Ovary (tissue), 9 donors: ENCODE measurements around the gene PSMB8. TPM values are rescaled to one million over a fixed set of nuclear protein-coding genes. Genes with fewer than 3 reads are reported as not detected.

Source experiments
- DNase-seq, 5 donors: peaks; one replicate each; pipeline ENCODE4 v3.0.0-alpha.2; 2019 to 2020
- H3K27ac ChIP-seq, 2 donors: fragments of 200-600 bp; one replicate each; pipeline versions ENCODE4 v1.5.1 to v1.8.0; 2019 to 2022
- H3K27me3 ChIP-seq: fragments of 200-600 bp; one replicate; pipeline ENCODE4 v1.8.0; 2022
- H3K36me3 ChIP-seq: fragments of 200-600 bp; sonication (generic); one replicate; pipeline ENCODE4 v1.5.1; 2019
- H3K4me1 ChIP-seq: one replicate; pipeline ENCODE4 v1.8.1; 2013; ENCODE audit warnings: mild to moderate bottlenecking, moderate library complexity; ENCODE audit not compliant: insufficient read depth
- H3K4me3 ChIP-seq: fragments of 200-600 bp; sonication (generic); one replicate; pipeline ENCODE4 v1.5.1; 2017
- H3K9me3 ChIP-seq, 2 donors: fragments of 200-600 bp in 1 of 2; sonication (generic) in 1 of 2; one replicate each; pipeline versions ENCODE4 v1.5.1 to v1.8.1; 2013 to 2019; ENCODE audit warnings: mild to moderate bottlenecking in 1 of 2, moderate library complexity in 1 of 2
- CTCF ChIP-seq, 3 donors: fragments of 450-650 bp in 2 of 3; fragments of 200-600 bp in 1 of 3; IDR thresholded peaks; one replicate each; pipeline versions ENCODE4 v1.5.1 to v1.8.0; 2016 to 2022; ENCODE audit warnings: antibody characterized with exemption in 3 of 3, mild to moderate bottlenecking in 1 of 3
- EP300 ChIP-seq: sonication (generic); formaldehyde crosslinking; IDR thresholded peaks from one replicate; pipeline ENCODE4 v1.6.1; 2017; ENCODE audit warnings: antibody characterized with exemption
- POLR2A ChIP-seq: fragments of 450-650 bp; IDR thresholded peaks from one replicate; pipeline ENCODE4 v1.6.1; 2017; ENCODE audit warnings: antibody characterized with exemption, mild to moderate bottlenecking, moderate library complexity
- WGBS, 3 donors: extraction: QIAGEN DNeasy Blood & Tissue Kit in 1 of 3; methylation state at CpG; one replicate each; pipeline versions ENCODE4 v1.1.5 to v1.1.7; 2013 to 2017; 5-methylcytosine and 5-hydroxymethylcytosine counted together
- intact Hi-C, 4 donors: fragments of 100-400 bp; cut with DNase I; formaldehyde crosslinking; loops; one replicate each; pipeline versions ENCODE4 v1.11.0 to v1.15.1; 2022 to 2023
- polyA plus RNA-seq, 2 donors: library from polyadenylated mRNA; stranded (reverse); fragments of 200-250 nt in 1 of 2; fragments of 350-450 nt in 1 of 2; fragmentation: Illumina TruSeq in 1 of 2; extraction: RNeasy Lipid Tissue Mini Kit (QIAGEN cat#74804) in 1 of 2; gene quantifications; one replicate each; pipeline ENCODE4 v1.2.3, GENCODE V29; 2013 to 2014
- total RNA-seq, 7 donors: library from RNA; depleted of rRNA in 2 of 7; stranded (reverse); fragments of >200 nt in 2 of 7; fragmentation: NEBNext Ultra II Directional in 3 of 7; extraction: Animal tissue kit (Norgen Biotek cat#: 25700) in 3 of 7; gene quantifications; one replicate each; pipeline versions ENCODE4 v1.1.0 to v1.2.4, GENCODE V29; 2016 to 2023
- donor health status: DM: no; HTN: no; CAD: no; lungs with moderate emphysema.
- donor health status: DM: no; HTN: no; CAD: no.
- donor health status: Bipolar disorder and iron deficiency.
- donor health status: DM: yes; HTN: yes; CAD: no.
- donor health status: DM: no; HTN: no; CAD: no.
- donor health status: DM: yes; HTN: yes; CAD: no.

Gene PSMB8
- total and polyA plus RNA-seq, 9 donors = 28.9 to 103 (median 38.0) TPM

- intact Hi-C loops = no loop called here
- TF ChIP-seq CTCF (IDR thresholded peaks at IDR 0.05) (no peak), POLR2A (no peak), EP300 (no peak)
- WGBS, 3 donors = 87 to 90% (median 90%) methylated on average over 5 of the region's 5 CpGs
These were observed 13.8 kb downstream of the PSMB8 start for GRCh38 chr6:32830017-32830416.

GRCh38 chr6:32829495-32829894 lies 14.4 kb downstream of the PSMB8 start:
- Histone ChIP-seq H3K27me3 (no peaks in the 10 kb centered on the region), H3K9me3 (no peaks in the 10 kb centered on the region), H3K4me1 (no peaks in the 10 kb centered on the region), H3K4me3 (no peak overlapping the region), H3K27ac (no peak overlapping the region), H3K36me3 (no peaks in the 10 kb centered on the region)
- intact Hi-C loops = loop anchor here in 1 of 4 donors (5.0 kb wide), 1 partner anchor 263 kb away; no protein-coding TSS in a partner anchor
- TF ChIP-seq CTCF (IDR thresholded peaks at IDR 0.05) (no peak), POLR2A (no peak), EP300 (no peak)
- DNase-seq = no peak
- 70 to 77% (median 72%) methylated on average over 7 of the region's 7 CpGs for WGBS, 3 donors

More at GRCh38 chr6:32830017-32830416, 13.8 kb downstream of the PSMB8 start:
- H3K27ac ChIP-seq = no peak overlapping the region
- H3K27me3 ChIP-seq = no peaks in the 10 kb centered on the region
- no peak for DNase-seq
- no peak overlapping the region for H3K4me3 ChIP-seq
- no peaks in the 10 kb centered on the region for H3K9me3 ChIP-seq
- no peaks in the 10 kb centered on the region for H3K4me1 ChIP-seq
- no peaks in the 10 kb centered on the region for H3K36me3 ChIP-seq

GRCh38 chr6:32827025-32827424 lies 16.8 kb downstream of the PSMB8 start:
- no peaks in the 10 kb centered on the region for H3K9me3 ChIP-seq
- no peak for TF ChIP-seq POLR2A
- TF ChIP-seq CTCF (IDR thresholded peaks at IDR 0.05) = no peak
- TF ChIP-seq EP300 = no peak
- no peaks in the 10 kb centered on the region for H3K36me3 ChIP-seq
- no peak for DNase-seq
- no peak overlapping the region for H3K4me3 ChIP-seq
- H3K27ac ChIP-seq = no peak overlapping the region
- WGBS, 3 donors = 66 to 73% (median 68%) methylated on average over 3 of the region's 3 CpGs
- no peaks in the 10 kb centered on the region for H3K4me1 ChIP-seq
- intact Hi-C loops = loop anchor here in 1 of 4 donors (5.0 kb wide), 1 partner anchor 265 kb away; no protein-coding TSS in a partner anchor
- no peaks in the 10 kb centered on the region for H3K27me3 ChIP-seq

- DNase-seq = no peak
- Histone ChIP-seq H3K27ac (no peak overlapping the region), H3K9me3 (no peaks in the 10 kb centered on the region), H3K4me3 (no peak overlapping the region), H3K36me3 (no peaks in the 10 kb centered on the region), H3K27me3 (no peaks in the 10 kb centered on the region), H3K4me1 (no peaks in the 10 kb centered on the region)
- TF ChIP-seq POLR2A (no peak), EP300 (no peak), CTCF (IDR thresholded peaks at IDR 0.05) (no peak)
- 49 to 59% (median 51%) methylated on average over 2 of the region's 2 CpGs for WGBS, 3 donors
- intact Hi-C loops = loop anchor here in 1 of 4 donors (5.0 kb wide), 1 partner anchor 266 kb away; no protein-coding TSS in a partner anchor
These were observed 17.9 kb downstream of the PSMB8 start for GRCh38 chr6:32825966-32826365.
